GM23248 (cell line): ENCODE measurements around the gene NETO1. TPM values are rescaled to one million over a fixed set of nuclear protein-coding genes. Genes with fewer than 3 reads are reported as not detected.

Experiments used
- DNase-seq: peaks from one replicate; pipeline ENCODE4 v3.0.0-alpha.2; 2015
- H2AFZ ChIP-seq: fragments of 200-600 bp; sonication (generic); 2 replicates; pipeline ENCODE4 v1.6.1; 2016; ENCODE audit warnings: antibody characterized with exemption
- H3F3A ChIP-seq: fragments of 200-600 bp; sonication (generic); 2 replicates; pipeline ENCODE4 v1.6.1; 2016; ENCODE audit warnings: mild to moderate bottlenecking, antibody characterized with exemption, mixed run types; ENCODE audit not compliant: insufficient read depth
- H3K27ac ChIP-seq: fragments of 200-600 bp; sonication (generic); 2 replicates; pipeline ENCODE4 v1.5.1; 2016; ENCODE audit warnings: mild to moderate bottlenecking
- H3K27me3 ChIP-seq: fragments of 200-600 bp; sonication (generic); replicated peaks from 2 replicates; pipeline ENCODE4 v1.6.1; 2016; ENCODE audit warnings: mild to moderate bottlenecking; ENCODE audit not compliant: insufficient read depth
- H3K36me3 ChIP-seq: fragments of 200-600 bp; sonication (generic); 2 replicates; pipeline ENCODE4 v1.6.1; 2016; ENCODE audit warnings: low read depth, mild to moderate bottlenecking
- H3K4me1 ChIP-seq: fragments of 200-600 bp; sonication (generic); 2 replicates; pipeline ENCODE4 v1.6.1; 2016; ENCODE audit warnings: mild to moderate bottlenecking; ENCODE audit not compliant: insufficient read depth
- H3K4me2 ChIP-seq: fragments of 200-600 bp; sonication (generic); one replicate; pipeline ENCODE4 v1.6.1; 2016; ENCODE audit warnings: mild to moderate bottlenecking; ENCODE audit not compliant: unreplicated experiment
- H3K4me3 ChIP-seq: fragments of 200-600 bp; sonication (generic); 2 replicates; pipeline ENCODE4 v1.5.1; 2016; ENCODE audit warnings: mild to moderate bottlenecking
- H3K79me2 ChIP-seq: fragments of 200-600 bp; sonication (generic); 2 replicates; pipeline ENCODE4 v1.6.1; 2016; ENCODE audit warnings: mild to moderate bottlenecking; ENCODE audit not compliant: insufficient read depth
- H3K9ac ChIP-seq: fragments of 200-600 bp; sonication (generic); 2 replicates; pipeline ENCODE4 v1.6.1; 2016; ENCODE audit warnings: mild to moderate bottlenecking
- H3K9me2 ChIP-seq: fragments of 200-600 bp; sonication (generic); 2 replicates; pipeline ENCODE4 v1.6.1; 2016; ENCODE audit warnings: mixed run types, mild to moderate bottlenecking, moderate library complexity; ENCODE audit not compliant: insufficient read depth
- H3K9me3 ChIP-seq: fragments of 200-600 bp; sonication (generic); one replicate; pipeline ENCODE4 v1.6.1; 2017; ENCODE audit warnings: low read depth
- H4K20me1 ChIP-seq: fragments of 200-600 bp; sonication (generic); 2 replicates; pipeline ENCODE4 v1.6.0; 2016; ENCODE audit not compliant: insufficient read depth
- EZH2 ChIP-seq: fragments of 200-600 bp; sonication (generic); IDR thresholded peaks from 2 replicates; pipeline ENCODE4 v1.6.1; 2018; ENCODE audit warnings: antibody characterized with exemption, mild to moderate bottlenecking; ENCODE audit not compliant: insufficient read depth, poor library complexity, severe bottlenecking
- EZH2phosphoT487 ChIP-seq: fragments of 200-600 bp; sonication (generic); IDR thresholded peaks from 2 replicates; pipeline ENCODE4 v1.6.1; 2018; ENCODE audit warnings: antibody characterized with exemption, moderate library complexity, mild to moderate bottlenecking, low read depth; ENCODE audit not compliant: insufficient read depth
- WGBS, 2 experiments: methylation state at CpG; one replicate each; pipeline ENCODE4 v1.1.6; 2015 to 2017; ENCODE audit warnings: low lambda C conversion rate in 2 of 2, low coverage in 1 of 2; ENCODE audit errors: missing lambda C conversion rate in 2 of 2; 5-methylcytosine and 5-hydroxymethylcytosine counted together
- in situ Hi-C: fragments of 300-500 bp; cut with MboI; formaldehyde crosslinking; loops from 2 replicates; pipeline ENCODE4 v1.15.0; 2020
- microRNA-seq: library from miRNA; unstranded; fragments of <30 nt; microRNA quantifications from one replicate; pipeline ENCODE4, GENCODE V29; 2016; ENCODE audit warnings: borderline number of aligned reads
- polyA plus RNA-seq: library from polyadenylated mRNA; unstranded; fragments of >200 nt; fragmentation: Nextera tagmentation; extraction: Ambion mirVana; gene quantifications from 2 replicates; pipeline ENCODE4 v1.2.1, GENCODE V29; 2016
- small RNA-seq: library from RNA; depleted of rRNA; stranded (forward); fragments of <200 nt; gene quantifications from one replicate; pipeline ENCODE3, GENCODE V24; 2014; ENCODE audit warnings: low read depth, low replicate concordance
- total RNA-seq: library from RNA; depleted of rRNA; stranded (reverse); fragments of >200 nt; shearing (Covaris generic); gene quantifications from 2 replicates; pipeline ENCODE4 v1.2.3, GENCODE V29; 2014

The NETO1 gene
- total and polyA plus RNA-seq, 2 experiments from 2014 or later, result not detected

GRCh38 chr18:72692595-72692994 is 175.2 kb downstream of the NETO1 start:
- Histone ChIP-seq H4K20me1 (no peaks in the 10 kb centered on the region), H3F3A (no peaks in the 10 kb centered on the region), H3K9me3 (no peaks in the 10 kb centered on the region), H3K36me3 (no peaks in the 10 kb centered on the region), H3K9me2 (no peaks in the 10 kb centered on the region), H3K4me3 (no peak overlapping the region), H3K27ac (no peak overlapping the region), H3K9ac (no peak overlapping the region), H3K27me3 (no peaks in the 10 kb centered on the region), H3K4me2 (no peak overlapping the region), H2AFZ (no peak overlapping the region), H3K4me1 (no peaks in the 10 kb centered on the region), H3K79me2 (no peaks in the 10 kb centered on the region)
- 2 to 3% methylated on average over 8 of the region's 8 CpGs for WGBS, 2 experiments
- no peak for DNase-seq
- TF ChIP-seq EZH2phosphoT487, result no peak
- no peak for TF ChIP-seq EZH2
- in situ Hi-C loops, result no loop called here

Small RNA genes within 50 kb of the gene (microRNA-seq; reads per million reads assigned to microRNA genes)
- not detected for gene MIR548AV

Small RNA genes within 50 kb of the gene (small RNA-seq; reads per million reads assigned to genes)
- not detected for gene MIR548AV
- gene RNA5SP460, result not detected
